SIG-M5 treated with dmso at 0.1 percent for 504 hours (cell line): Measurements from ENCODE around the gene GGT5.
"Not testable (repeated sequence)": the region's sequence is repeated elsewhere in the genome, so short reads cannot be mapped to it uniquely, and the experiment has no call there.

ENCODE experiments used
- DNase-seq: peaks from one replicate; lab custom pipeline; 2025; ENCODE audit not compliant: unreplicated experiment; lab: John Stamatoyannopoulos, UW

Gene GGT5

DNA sequence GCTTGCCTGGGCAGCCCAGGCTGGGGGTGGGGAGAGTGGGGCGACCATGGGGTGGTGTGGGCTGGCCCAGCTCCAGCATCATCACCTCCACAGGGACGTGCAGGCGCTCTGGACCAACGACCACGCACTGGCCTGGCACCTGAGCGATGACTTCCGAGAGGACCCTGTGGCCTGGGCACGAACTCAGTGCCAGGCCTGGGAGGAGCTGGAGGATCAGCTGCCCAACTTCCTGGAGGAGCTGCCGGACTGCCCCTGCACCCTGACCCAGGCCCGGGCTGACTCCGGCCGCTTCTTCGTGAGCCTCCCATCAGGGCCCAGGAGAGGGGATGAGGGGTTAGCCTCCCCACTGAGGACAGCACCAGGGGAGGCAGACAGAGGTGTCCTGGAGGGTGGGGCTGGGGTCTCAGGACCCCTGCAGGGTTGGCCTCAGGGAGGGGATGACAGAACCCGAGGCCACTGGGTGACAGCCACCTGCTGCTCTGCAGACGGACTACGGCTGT, 59.8 kb downstream of the GGT5 start:
- DNase-seq, result no peak

GRCh38 chr22:24184057-24184798, 60.7 kb downstream of the GGT5 start:
- no peak for DNase-seq

DNA sequence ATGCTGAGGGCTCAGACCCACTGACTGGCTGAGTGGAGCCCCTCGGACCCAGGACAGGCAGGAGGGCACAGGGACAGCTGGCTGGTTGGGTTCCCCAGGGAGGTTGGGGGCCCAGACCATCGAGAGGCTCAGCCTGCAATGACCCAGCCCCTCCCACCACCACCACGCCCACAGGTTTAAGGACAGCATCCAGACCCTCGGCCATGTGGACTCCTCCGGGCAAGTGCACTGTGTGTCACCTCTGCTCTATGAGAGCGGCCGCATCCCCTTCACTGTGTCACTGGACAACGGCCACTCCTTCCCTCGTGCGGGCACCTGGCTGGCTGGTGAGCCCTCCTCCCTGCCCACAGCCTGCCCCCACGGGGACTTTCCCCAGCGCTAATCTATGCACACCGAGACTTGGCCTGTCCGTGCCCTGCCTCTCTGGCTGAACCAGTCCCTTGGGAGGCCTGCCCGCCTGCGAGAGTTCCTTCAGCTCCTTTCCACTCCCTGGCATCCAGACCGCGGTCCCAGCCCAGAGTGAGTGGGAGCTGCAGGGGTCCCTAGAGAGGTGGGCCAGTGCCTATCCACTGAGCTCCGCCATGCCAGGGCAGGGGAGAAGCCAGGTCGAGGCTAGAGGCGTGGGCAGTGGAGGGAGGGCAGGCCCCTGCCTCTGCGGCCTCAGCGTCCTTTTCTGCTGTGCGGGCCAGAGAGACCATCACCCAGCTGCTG, 61.4 kb downstream of the GGT5 start:
- DNase-seq, result no peak

GRCh38 chr22:24182900-24183246, 62.0 kb downstream of the GGT5 start:
- DNase-seq, result not testable (repeated sequence)

- DNase-seq, result no peak
These were observed 62.6 kb downstream of the GGT5 start for GRCh38 chr22:24181996-24182899.

DNA sequence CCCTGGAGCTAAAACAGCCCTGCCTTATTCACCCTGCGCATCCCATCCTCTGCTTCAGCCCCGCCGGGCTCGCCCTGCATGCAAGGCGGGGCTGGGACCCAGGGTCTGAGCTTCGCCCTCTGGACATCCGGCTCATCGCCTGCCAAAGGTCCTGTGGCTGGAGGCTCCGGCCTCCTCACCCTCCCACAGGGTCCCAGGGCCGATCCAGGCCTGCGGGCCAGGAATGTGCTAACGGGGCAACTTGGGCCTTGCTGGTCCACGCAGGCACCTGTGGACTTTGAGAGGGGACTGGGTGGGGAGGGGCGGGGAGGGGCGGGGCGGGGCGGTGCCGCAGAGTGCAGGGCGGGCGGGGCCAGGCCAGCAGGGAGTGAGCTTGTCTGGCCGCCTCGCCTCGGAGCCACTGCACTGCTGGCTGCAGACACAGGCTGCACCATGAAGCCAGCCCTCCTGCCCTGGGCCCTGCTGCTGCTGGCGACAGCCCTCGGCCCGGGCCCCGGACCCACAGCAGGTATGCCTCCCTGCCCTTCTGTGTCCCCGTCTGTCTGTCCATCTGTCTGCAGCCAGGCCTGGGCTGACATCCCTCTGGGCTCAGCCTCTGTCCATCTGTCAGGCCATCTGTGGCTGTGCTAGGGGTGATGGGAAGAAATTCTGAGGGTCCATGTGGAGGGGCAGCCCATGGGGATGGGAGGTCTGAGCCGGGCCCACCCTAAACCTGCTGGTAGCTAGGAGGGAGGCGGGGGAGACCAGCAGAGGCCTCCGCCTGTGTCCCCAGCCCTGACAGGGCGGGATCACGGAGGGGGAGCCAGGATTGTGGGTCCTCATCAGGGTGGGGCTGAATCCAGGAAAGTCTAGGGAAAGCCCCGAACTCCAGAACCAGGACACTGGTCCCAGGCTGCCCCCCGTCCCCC, 63.5 kb downstream of the GGT5 start, which contains the start of gene SUSD2:
Gene SUSD2, plus strand, starts transcription at position 400 of the 908 bp plus-strand sequence. Its CDS starts 33 bp downstream, at position 433.
- no peak for DNase-seq

DNA sequence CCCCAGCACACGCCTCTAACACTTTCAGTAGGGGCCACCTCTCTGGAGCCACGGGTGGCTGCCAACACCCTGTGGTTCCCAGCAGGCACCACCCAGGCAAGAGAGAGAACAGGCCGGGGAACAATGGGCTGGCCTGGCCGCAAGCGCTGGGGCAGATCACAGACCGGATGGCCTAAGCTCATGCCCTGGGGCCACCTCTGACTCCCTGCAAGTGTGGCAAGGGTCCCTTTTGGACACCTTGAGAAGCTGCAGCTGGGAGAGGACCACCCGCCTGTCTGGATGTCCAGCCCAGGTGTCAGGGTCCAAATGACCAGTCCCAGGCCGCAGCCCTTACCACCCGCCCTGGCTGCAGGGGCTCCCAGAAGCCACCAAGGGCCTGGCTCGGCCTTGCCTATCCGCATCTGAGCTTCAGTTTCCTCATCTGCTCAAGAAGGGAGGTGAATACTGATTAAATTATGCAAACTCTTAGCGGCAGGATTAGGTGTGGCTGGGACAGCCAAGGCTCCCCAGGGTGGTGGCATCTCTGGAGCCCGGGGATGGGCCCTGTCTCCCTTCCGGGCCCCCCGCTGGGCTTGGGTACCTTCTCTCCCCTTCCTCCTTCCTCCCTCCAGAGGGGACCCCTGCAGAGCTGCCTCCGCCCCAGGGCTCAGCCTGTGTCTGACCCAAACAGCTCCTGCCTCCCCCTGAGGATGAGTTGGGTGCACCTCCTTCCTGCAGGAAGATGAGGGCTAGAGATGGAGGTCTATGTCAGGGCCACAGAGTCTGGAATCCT, 64.4 kb downstream of the GGT5 start:
- no peak for DNase-seq

- no peak for DNase-seq
These were observed 65.2 kb downstream of the GGT5 start for GRCh38 chr22:24179478-24180210.

DNA sequence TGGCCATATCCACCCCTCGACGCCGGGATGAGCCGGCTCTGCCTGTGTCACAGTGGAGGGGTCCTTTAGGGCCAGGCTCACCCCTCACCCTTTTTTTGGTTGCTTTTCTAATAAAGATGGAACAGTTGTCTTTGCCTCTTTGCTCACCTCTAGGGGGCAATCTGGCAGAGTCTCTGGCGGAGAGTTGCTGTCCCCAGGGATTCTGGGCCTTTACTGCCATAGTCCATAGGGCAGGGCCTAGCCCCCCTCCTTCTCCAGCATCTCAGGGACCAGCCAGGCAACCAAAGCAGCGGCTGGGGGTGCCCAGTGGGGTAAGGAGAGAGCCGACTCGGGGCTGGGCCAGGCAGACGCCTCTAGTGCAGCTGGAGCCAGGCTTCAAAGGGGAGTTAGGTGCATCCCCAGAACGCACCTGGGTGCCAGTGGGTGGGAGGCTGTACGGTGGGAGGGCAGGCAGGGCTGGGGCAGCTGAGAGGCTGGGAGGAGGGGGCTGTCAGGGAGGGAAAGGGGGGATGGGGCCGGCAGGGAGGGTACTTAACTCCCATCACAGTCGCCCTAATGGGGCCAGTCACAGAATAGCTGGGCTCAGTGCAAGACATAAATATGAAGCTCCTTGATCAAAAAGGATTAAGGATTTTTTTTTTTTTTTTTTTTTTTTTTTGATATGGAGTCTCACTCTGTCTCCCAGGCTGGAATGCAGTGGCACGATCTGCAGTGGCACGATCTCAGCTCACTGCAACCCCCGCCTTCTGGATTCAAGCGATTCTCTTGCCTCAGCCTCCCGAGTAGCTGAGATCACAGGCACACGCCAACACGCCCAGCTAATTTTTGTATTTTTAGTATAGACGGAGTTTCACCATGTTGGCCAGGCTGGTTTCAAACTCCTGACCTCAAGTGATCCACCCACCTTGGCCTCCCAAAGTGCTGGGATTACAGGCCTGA, 66.1 kb downstream of the GGT5 start:
- DNase-seq, result no peak

DNA sequence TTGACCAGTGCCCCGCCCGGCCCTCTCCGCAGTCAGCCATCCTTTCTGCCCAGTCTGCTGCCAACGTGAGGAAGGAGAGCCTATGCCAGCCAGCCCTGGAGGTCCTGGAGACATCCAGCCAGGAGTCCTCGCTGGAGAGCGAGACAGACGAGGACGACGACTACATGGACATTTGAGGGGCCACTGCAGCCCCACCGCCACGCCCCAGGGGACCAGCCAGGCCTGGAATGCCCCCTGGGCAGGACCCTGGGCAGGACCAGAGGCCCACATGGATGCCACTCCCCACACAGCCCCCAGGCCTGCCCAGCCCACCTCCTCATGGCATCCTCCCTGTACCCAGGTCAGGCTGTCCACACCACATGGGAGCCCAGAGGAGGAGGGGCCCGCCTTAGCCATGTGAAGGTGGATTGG, 66.9 kb downstream of the GGT5 start:
- no peak for DNase-seq

- DNase-seq, result no peak
These were observed 67.4 kb downstream of the GGT5 start for GRCh38 chr22:24177456-24177855.

DNA sequence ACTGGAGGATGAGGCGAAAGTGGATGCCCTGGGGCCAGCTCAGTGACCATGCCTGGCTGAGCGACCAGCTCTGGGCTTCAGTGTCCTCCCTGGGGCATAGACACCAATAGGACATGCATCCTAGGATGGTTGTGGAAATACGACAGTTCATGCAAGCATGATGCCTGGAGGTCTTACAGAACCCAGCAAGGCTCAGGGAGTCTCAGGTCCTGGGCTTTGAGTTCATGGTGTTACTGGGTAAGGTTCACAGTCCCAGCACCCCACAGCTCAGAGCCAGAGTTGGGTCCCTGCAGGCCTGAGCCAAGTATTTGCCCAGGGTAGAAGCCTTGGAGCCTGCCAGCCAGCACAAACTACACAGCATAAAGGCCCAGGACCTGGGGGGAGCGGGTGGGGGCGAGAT, 67.8 kb downstream of the GGT5 start:
- DNase-seq, result no peak

GRCh38 chr22:24176630-24177029, 68.3 kb downstream of the GGT5 start:
- DNase-seq, result no peak

DNA sequence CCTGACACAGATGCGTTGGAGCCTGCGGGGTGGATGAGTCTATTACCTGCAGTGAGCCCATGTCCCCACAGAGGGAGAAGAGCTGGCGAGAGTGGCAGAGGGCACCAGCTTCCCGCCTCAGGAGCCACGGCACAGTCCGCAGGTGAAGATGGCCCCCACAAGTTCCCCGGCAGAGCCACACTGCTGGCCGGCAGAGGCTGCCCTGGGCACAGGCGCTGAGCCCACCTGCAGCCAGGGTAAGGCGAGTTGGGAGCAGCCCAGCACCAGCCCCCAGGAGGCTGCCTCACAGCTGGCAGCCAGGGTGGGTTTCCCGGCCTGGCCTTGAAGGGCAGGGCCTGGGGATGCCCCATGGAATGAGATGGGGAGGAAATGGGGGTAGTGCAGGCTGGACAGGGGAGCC, 68.8 kb downstream of the GGT5 start:
- no peak for DNase-seq

- peak; percentile 23 for DNase-seq
These were observed 69.6 kb downstream of the GGT5 start for GRCh38 chr22:24175160-24175808.

GRCh38 chr22:24171822-24172221, 73.1 kb downstream of the GGT5 start:
- DNase-seq, result no peak

GRCh38 chr22:24170632-24171031, 74.2 kb downstream of the GGT5 start:
- DNase-seq, result no peak
